ENCODE data around the gene FANCC.

The FANCC gene

DNA sequence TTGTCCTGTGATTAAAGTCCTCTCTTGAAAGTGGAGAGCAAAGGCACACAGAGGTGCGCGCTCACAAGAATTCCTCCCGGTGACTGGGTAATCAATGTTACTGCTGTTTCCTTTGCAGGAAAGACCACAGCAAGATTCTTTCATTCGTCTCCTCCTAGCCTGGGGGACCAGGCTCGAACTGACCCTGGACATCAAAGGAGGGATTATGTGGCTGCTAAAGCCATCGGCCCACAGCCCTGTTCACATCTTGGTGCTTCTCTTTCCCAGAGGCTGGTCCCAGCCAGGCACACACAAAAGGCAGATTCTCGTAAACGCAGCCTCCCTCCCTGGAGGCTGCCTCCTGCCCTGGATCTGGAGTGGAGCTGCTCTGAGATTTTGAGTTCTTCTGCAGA, 230.9 kb downstream of the FANCC start:
- DNase-seq (ENCODE audit: low read depth in 2 of 2), result no peak

DNA sequence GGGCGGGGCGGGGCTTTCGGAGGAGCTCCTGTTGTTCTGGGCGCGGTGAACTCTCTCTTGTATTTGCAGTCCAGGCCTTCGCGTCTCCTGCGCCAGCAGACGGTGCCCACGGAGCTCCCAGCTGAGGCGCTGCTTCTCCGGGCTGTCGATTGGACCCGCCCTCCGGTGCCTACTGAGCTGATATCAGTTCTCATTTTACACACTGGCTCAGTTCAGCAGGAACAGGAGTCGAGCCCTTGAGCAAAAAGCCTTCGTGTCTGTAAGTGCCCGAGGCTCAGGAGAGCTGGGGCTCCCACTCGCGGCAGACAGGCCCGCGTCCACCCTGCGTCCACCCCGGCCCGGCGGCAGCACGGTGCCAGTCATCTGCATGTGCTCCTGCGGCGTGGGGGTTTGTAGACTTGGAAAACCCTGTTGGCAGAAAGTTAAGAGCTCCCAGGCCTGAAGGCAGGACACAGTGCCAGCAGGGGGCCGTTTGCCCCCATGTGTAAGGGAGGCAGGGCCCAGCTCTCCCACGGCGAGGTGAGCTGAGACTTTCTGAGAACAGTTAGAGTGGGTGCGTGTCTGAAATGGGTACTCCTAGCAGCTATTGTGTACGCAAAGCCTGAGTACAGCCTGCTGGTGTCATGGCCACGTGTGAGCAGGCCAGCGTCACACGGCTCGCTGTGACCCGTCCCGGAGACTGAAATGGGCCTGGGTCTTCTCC, 231.5 kb downstream of the FANCC start:
- no peak for DNase-seq (ENCODE audit: low read depth in 2 of 2)

GRCh38 chr9:95085036-95085770, 232.3 kb downstream of the FANCC start:
- no peak for DNase-seq (ENCODE audit: low read depth in 2 of 2)

- DNase-seq (ENCODE audit: low read depth in 2 of 2), result no peak
Measured at GRCh38 chr9:95084254-95084934, 233.1 kb downstream of the FANCC start.

GRCh38 chr9:95083086-95083768, 234.3 kb downstream of the FANCC start:
- DNase-seq (ENCODE audit: low read depth in 2 of 2), result no peak

DNA sequence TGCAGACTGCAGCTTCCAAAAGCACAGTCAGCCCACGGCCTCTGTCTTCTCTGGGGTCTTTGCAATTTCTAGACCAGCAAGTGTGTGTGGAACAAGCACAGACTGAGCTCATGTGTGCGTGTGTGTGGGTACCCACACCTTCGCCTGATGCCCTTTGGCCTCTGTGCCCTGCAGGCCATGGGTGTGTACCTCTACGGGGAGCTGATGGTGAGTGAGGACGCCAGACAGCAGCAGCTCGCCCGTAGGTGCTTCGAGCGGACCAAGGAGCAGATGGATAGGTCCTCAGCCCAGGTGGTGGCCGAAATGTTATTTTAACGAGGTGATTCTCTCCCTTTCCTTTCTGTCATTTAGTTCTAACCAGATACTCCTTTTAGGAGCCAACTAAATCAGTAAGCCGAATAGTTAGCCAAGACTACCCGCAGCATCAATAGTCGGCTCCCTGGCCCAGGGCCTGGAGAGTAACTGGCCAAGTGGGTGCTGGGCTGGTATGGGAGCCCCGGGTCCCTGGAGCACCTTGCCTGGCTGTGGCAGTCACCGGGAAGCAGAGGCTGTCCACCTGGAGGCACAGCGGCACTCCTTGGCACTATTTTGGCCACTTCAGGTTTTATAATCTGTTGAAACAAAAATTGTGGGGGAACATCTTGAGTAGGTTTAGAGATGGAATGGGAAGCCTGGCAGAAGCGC, 235.0 kb downstream of the FANCC start:
- DNase-seq (ENCODE audit: low read depth in 2 of 2), result no peak

DNA sequence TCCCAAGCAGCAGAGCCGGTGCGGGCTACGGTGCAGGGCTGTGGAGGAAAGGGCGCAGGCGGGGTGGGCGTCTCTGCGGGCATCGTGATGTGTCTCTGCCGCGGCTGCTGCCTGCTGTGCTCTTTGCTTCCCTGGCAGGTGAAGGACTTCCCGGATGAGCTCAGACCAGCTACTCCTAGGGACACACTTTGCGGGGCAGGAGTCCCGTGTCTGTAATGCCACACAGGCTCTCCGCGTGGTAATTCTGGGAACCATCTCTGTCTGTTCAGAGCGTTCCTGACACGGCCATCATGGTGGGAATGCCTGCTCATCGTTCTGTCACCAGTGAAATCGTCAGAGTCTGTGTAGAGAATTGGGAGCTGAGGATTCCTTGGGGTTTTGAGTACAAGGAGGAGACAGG, 235.5 kb downstream of the FANCC start:
- no peak for DNase-seq (ENCODE audit: low read depth in 2 of 2)

- no peak for DNase-seq (ENCODE audit: low read depth in 2 of 2)
Measured at GRCh38 chr9:95080961-95081647, 236.4 kb downstream of the FANCC start.

GRCh38 chr9:95079461-95079860, 238.0 kb downstream of the FANCC start:
- DNase-seq (ENCODE audit: low read depth in 2 of 2), result no peak

DNA sequence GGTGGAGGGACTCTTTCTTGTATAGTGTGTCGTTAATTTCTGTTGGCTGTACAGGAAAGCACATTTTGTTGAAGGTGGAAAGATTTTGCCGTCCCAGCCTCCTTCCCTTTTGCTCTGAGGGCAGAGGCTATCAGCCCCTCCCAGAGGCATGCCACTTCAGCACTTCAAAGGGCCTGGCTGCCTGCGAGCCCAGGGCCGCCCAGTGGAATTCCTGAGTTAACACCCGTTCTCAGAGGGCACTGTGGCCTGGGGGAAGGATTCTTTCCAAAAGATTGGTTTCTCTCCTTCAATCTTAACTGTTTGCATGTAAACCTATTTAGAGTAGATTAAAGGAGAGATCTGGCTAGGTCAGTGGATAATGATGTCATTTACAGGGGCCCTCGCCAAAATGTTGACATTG, 238.6 kb downstream of the FANCC start:
- no peak for DNase-seq (ENCODE audit: low read depth in 2 of 2)

DNA sequence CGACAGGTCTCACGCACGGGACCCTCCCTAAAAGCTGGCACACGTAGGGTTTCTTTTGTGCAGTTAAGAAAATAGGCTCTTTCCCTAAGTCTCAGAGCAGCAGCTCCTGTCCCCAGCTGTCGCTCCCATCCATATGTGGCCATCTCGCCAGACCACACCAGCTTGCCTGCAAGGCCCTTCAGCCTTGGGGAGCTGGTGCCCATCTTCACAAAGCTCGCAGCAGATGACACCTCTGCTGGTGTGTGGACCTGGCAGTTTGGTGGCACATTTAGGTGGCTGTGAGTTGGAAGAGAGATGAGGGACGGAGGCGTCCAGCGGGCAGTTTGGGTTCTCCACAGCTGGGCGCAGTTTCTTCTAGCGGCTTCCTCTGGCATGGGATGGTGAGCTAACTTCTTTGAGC, 239.0 kb downstream of the FANCC start:
- no peak for DNase-seq (ENCODE audit: low read depth in 2 of 2)

DNA sequence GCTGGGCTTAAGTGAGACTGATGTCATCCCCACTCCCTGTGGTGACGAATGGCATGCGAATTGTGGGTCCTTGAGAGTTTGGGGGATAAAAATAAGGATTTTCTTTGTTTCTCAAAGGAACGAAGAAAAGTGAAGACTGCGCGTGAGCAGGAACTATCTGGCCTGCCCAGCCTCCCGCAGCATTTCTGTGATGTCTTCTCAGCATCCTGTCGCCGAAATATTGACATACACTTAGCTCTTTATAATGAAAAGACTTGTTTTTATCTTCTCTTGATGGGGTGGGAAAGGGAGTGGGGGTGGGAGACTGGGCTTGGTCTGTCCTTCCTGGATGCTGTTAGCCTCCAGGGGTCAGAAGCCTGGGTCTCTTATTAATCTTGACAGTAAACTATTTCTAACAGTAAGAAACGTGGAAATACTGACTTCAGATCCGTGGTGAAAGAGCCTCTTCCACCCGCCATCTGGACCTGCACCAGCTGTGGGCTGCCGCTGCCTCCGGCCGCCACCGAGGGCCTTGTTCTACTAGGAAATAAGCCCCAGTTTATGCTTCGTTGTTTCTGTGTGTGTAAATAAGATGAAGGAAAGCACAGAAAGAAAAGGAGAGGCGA, 239.6 kb downstream of the FANCC start:
- DNase-seq (ENCODE audit: low read depth in 2 of 2), result no peak

GRCh38 chr9:95077053-95077765, 240.3 kb downstream of the FANCC start:
- DNase-seq (ENCODE audit: low read depth in 2 of 2), result no peak

GRCh38 chr9:95076696-95077052, 240.8 kb downstream of the FANCC start:
- DNase-seq (ENCODE audit: low read depth in 2 of 2), result no peak

DNA sequence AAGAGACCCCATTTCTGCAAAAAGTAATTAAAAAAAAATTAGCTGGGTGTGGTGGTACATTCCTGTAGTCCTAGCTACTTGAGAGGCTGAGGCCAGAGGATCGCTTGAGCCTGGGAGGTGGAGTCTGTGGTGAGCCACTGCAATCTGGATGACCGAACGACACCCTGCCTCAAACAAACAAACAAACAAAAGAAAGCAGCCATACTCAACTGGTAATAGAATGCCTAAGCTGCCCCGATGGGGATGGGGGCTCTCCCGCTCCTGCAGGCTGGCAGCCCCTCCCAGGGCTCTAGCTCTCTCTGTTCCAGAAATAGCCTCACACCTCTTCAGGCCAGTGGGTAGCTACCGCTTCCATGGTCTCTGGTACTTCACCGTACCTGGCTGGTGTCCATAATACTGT, 241.8 kb downstream of the FANCC start:
- DNase-seq (ENCODE audit: low read depth in 2 of 2), result no peak

DNA sequence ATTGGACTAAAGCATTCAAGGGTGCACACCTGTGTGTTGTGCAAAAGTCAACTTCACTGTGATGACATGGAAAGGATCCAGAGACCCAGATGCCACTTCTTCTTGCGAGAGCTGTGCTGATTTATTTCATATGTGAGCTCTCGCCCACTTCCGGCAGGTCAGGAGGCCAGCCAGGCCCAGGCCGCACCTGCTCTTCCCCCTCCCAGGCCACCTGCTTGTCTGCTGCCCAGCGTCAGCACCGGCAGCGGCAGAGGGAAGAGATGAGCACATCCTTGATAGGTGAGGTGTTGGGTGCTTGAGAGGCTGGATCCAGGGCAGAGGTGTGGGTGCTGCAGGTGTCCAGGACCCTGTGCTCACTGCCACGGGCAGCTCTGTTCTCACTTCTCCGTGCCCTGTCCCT, 242.9 kb downstream of the FANCC start:
- no peak for DNase-seq (ENCODE audit: low read depth in 2 of 2)

- no peak for DNase-seq (ENCODE audit: low read depth in 2 of 2)
Measured at GRCh38 chr9:95073918-95074317, 243.6 kb downstream of the FANCC start.

GRCh38 chr9:95073042-95073607, 244.4 kb downstream of the FANCC start:
- no peak for DNase-seq (ENCODE audit: low read depth in 2 of 2)

DNA sequence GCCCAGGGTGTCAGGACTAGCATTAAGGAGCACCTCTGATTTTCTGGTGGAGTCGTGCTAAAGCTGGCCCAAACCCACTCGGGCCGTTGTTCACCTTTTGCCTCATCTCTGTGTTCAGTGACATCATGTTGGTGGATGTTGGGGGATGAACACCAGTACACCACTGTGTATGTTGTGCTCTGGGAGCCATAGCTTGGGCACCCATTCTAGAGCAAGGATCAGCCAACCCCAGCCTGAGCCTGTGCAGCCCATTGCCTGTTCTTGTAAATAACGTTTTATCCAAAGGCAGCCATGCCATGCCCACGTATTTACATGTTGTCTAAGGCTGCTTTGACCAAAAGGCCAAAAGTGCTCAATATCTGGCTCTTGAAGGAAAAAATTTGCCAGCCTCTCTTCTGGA, 245.6 kb downstream of the FANCC start:
- DNase-seq (ENCODE audit: low read depth in 2 of 2), result no peak

DNA sequence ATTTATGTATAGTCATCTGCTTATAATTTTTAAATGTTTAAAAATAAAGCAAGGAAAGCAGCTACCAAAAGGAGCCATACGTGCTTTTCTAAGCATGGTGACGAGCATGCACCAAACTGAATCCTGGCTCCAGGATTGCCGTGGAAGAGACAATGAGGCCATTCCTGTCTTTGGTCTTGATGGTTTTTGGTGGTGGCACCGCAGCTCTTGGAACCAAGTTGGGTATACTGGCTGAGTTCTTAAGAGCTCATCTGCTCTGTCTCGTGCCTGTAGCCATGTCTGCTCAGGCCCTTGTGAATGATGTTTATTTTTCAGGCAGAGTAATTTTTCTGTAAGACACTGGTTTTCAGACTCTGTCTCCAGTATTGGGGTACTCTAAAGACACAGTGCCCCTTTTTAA, 246.1 kb downstream of the FANCC start:
- DNase-seq (ENCODE audit: low read depth in 2 of 2), result no peak
